K562 (cell line): ENCODE data around the gene CDKN2D. TPM values are rescaled to one million over a fixed set of nuclear protein-coding genes. Genes with fewer than 3 reads are reported as not detected.

Experiments used
- ATAC-seq: fragments of 200-7000 bp; cut with Tn5 transposase; 3 replicates; pipeline ENCODE4 v1.9.1; 2020; ENCODE audit warnings: moderate library complexity
- BruUV-seq: library from RNA; stranded (reverse); fragments of 400-500 nt; replicated peaks from 2 replicates; lab custom pipeline; 2021; lab: Mats Ljungman, UMichigan
- CTCF ChIA-PET: fragments of 300-600 bp; formaldehyde crosslinking; extraction: SDS; loops from one replicate; lab custom pipeline; 2021; ENCODE audit warnings: low intra/inter-chr PET ratio; lab: Yijun Ruan, JAX
- POLR2A ChIA-PET: fragments of 300-600, 350-650 bp; sonication (Branson Sonifier 250); formaldehyde crosslinking; extraction: SDS; loops from one replicate; lab custom pipeline; 2021; ENCODE audit warnings: antibody characterized with exemption, inconsistent platforms; lab: Yijun Ruan, JAX
- DNase-seq, 4 experiments: peaks; one replicate each; pipeline versions ENCODE4 v3.0.0 to v3.0.0-alpha.2; 2011 to 2018; ENCODE audit warnings: low spot score in 3 of 4, mixed read lengths in 3 of 4; ENCODE audit errors: extremely low read depth in 1 of 4
- FAIRE-seq: peaks from 2 replicates; lab custom pipeline; 2011; peaks lifted over from hg19 to GRCh38; lab: Jason Lieb, UNC
- H2AFZ ChIP-seq: 2 replicates; pipeline ENCODE4 v1.6.0; 2011; ENCODE audit warnings: low read depth, low read length, control low read depth, inconsistent platforms
- H3K27ac ChIP-seq: fragments of 200-600 bp; 3 replicates; pipeline ENCODE4 v1.8.0; 2011; ENCODE audit warnings: low read depth, mild to moderate bottlenecking, control low read depth, inconsistent platforms, low read length, moderate library complexity, mixed read lengths; ENCODE audit errors: extremely low read depth
- H3K27me3 ChIP-seq, 2 experiments: fragments of 300-600 bp in 1 of 2; 2 replicates in 1 of 2; 3 replicates in 1 of 2; pipeline versions ENCODE4 v1.6.0 to v1.8.0; 2011; ENCODE audit warnings: inconsistent platforms in 2 of 2, low read length in 2 of 2, mild to moderate bottlenecking in 1 of 2, mixed read lengths in 1 of 2, moderate library complexity in 1 of 2; ENCODE audit not compliant: control insufficient read depth in 2 of 2, insufficient read depth in 2 of 2
- H3K36me3 ChIP-seq: fragments of 300-600 bp; 3 replicates; pipeline ENCODE4 v1.8.0; 2011; ENCODE audit warnings: mild to moderate bottlenecking, low read length, inconsistent platforms; ENCODE audit not compliant: control insufficient read depth, insufficient read depth
- H3K4me1 ChIP-seq, 2 experiments: fragments of 200-600 bp in 1 of 2; replicated peaks in 1 of 2; 2 replicates in 1 of 2; 3 replicates in 1 of 2; pipeline versions ENCODE4 v1.5.1 to v1.8.0; 2011; ENCODE audit warnings: inconsistent platforms in 2 of 2, low read length in 2 of 2, mild to moderate bottlenecking in 1 of 2, mixed read lengths in 1 of 2, moderate library complexity in 1 of 2; ENCODE audit not compliant: control insufficient read depth in 2 of 2, insufficient read depth in 2 of 2
- H3K4me2 ChIP-seq: 2 replicates; pipeline ENCODE4 v1.6.1; 2011; ENCODE audit warnings: low read length, control low read depth, inconsistent platforms, mixed read lengths; ENCODE audit not compliant: insufficient read depth
- H3K4me3 ChIP-seq: fragments of 200-600 bp; sonication (generic), shearing (Covaris generic); 2 replicates; pipeline ENCODE4 v1.5.1; 2016; ENCODE audit warnings: control low read depth, inconsistent platforms
- H3K79me2 ChIP-seq: fragments of 200-600 bp; 3 replicates; pipeline ENCODE4 v1.8.0; 2011; ENCODE audit warnings: low read length, inconsistent platforms; ENCODE audit not compliant: control insufficient read depth, insufficient read depth
- H3K9ac ChIP-seq, 2 experiments: 2 replicates each; pipeline versions ENCODE4 v1.6.0 to v1.6.1; 2011; ENCODE audit warnings: low read depth in 2 of 2, low read length in 2 of 2, control low read depth in 1 of 2, inconsistent platforms in 1 of 2, mild to moderate bottlenecking in 1 of 2, mixed read lengths in 1 of 2; ENCODE audit not compliant: insufficient read depth in 1 of 2
- H3K9me1 ChIP-seq: one replicate; pipeline ENCODE4 v1.6.0; 2011; ENCODE audit warnings: inconsistent platforms, mild to moderate bottlenecking, low read length, moderate library complexity; ENCODE audit not compliant: control insufficient read depth, insufficient read depth
- H3K9me3 ChIP-seq: replicated peaks from 2 replicates; pipeline ENCODE4 v1.5.1; 2011; ENCODE audit warnings: low read depth, low read length, inconsistent platforms; ENCODE audit not compliant: control insufficient read depth, insufficient read depth
- H4K20me1 ChIP-seq: replicated peaks from 2 replicates; pipeline ENCODE4 v1.6.1; 2011; ENCODE audit warnings: low read length, inconsistent platforms, mixed read lengths; ENCODE audit not compliant: control insufficient read depth, insufficient read depth
- ATF1 ChIP-seq, 2 experiments: fragments of 450-650 bp in 1 of 2; IDR thresholded peaks; 2 replicates each; pipeline ENCODE4 v1.6.1; 2016; ENCODE audit warnings: missing compliant biosample characterization in 1 of 2, missing genetic modification characterization in 1 of 2
- CBFA2T2 ChIP-seq: fragments of 450-650 bp; conservative IDR thresholded peaks from 2 replicates; pipeline ENCODE4 v1.6.1; 2017; ENCODE audit warnings: mild to moderate bottlenecking
- CHD4 ChIP-seq: fragments of 200-600 bp; sonication (generic); IDR thresholded peaks from 3 replicates; pipeline ENCODE4 v1.6.1; 2012; ENCODE audit warnings: low read depth, mild to moderate bottlenecking, mixed read lengths, low read length, inconsistent platforms; ENCODE audit not compliant: insufficient read depth, insufficient replicate concordance, poor library complexity, severe bottlenecking
- HNRNPH1 ChIP-seq: fragments of 200-400 bp; formaldehyde crosslinking; optimal IDR thresholded peaks from 2 replicates; pipeline ENCODE3; 2017; ENCODE audit warnings: low read depth, mild to moderate bottlenecking, low read length, moderate library complexity
- MXI1 ChIP-seq: IDR thresholded peaks from 2 replicates; pipeline ENCODE4 v1.6.1; 2011; ENCODE audit warnings: low read depth, mild to moderate bottlenecking, improper control_type of control experiment, low read length
- POU5F1 ChIP-seq: fragments of 150-350 bp; IDR thresholded peaks from 2 replicates; pipeline ENCODE4 v1.6.1; 2014; ENCODE audit warnings: borderline replicate concordance, low read length, low read depth, mild to moderate bottlenecking; ENCODE audit not compliant: partially characterized antibody
- ZNF511 ChIP-seq: sonication (generic); formaldehyde crosslinking; IDR thresholded peaks from 2 replicates; pipeline ENCODE4 v1.8.0; 2022; ENCODE audit warnings: mild to moderate bottlenecking, missing genetic modification reagents
- ZNF561 ChIP-seq: fragments of 450-650 bp; formaldehyde crosslinking; conservative IDR thresholded peaks from 2 replicates; pipeline ENCODE4 v1.4.0; 2020; ENCODE audit warnings: mild to moderate bottlenecking, moderate library complexity
- ZNF668 ChIP-seq: fragments of 250-450 bp; sonication (Bioruptor Pico); IDR thresholded peaks from 2 replicates; pipeline ENCODE4 v1.8.0; 2022; ENCODE audit warnings: mild to moderate bottlenecking, inconsistent platforms
- WGBS: fragments of 100-300 bp; shearing (Covaris generic); methylation state at CpG from one replicate; pipeline ENCODE4 v1.1.6; 2016; ENCODE audit warnings: low coverage, mixed read lengths; ENCODE audit not compliant: insufficient coverage; ENCODE audit errors: missing lambda C conversion rate; 5-methylcytosine and 5-hydroxymethylcytosine counted together
- in situ Hi-C: fragments of 300-500 bp; cut with MboI; formaldehyde crosslinking; loops from 4 replicates; pipeline ENCODE4 v1.15.0; 2018; ENCODE audit warnings: inconsistent platforms, mixed read lengths
- intact Hi-C: fragments of 100-400 bp; cut with micrococcal nuclease; formaldehyde crosslinking; loops from 2 replicates; pipeline ENCODE4 v1.14.2; 2022
- polyA plus RNA-seq, 8 experiments: library from polyadenylated mRNA; depleted of rRNA in 4 of 8; stranded (reverse) in 5 of 8; unstranded in 3 of 8; fragments of >200 nt; fragmentation: Nextera tagmentation in 2 of 8; fragmentation: Illumina TruSeq in 1 of 8; extraction: Ambion mirVana in 2 of 8; extraction: Trizol in 1 of 8; gene quantifications; 2 replicates each; pipeline versions ENCODE4 v1.2.1 to v1.2.3, GENCODE V29; 2011 to 2014; ENCODE audit warnings: inconsistent platforms in 1 of 8, missing spikeins in 1 of 8
- total RNA-seq, 7 experiments: library from RNA; depleted of rRNA in 6 of 7; stranded (reverse); fragments of >200 nt in 6 of 7; fragmentation: Illumina TruSeq in 2 of 7; extraction: Trizol in 2 of 7; gene quantifications; 2 replicates each; pipeline versions ENCODE4 v1.2.1 to v1.2.3, GENCODE V29; 2011 to 2021; ENCODE audit warnings: low replicate concordance in 1 of 7

Gene CDKN2D
- total and polyA plus RNA-seq, 9 of the 15 experiments (the other 6 are each of a cell fraction or from before 2014, with no cell fraction given), result 0.41 to 8.2 (median 3.7) TPM

- no peak for FAIRE-seq
- ChIA-PET POLR2A (interaction anchor here (0.6 to 1.9 kb wide), 10 partner anchors 8 to 137 kb away, joined by 3 to 9 read pairs (median 4); partner anchors contain the start of gene KEAP1), CTCF (interaction anchor here (0.6 to 4.0 kb wide), 3 partner anchors 63 to 118 kb away, joined by 3 to 84 read pairs (median 50); partner anchors contain the start of gene QTRT1)
- H3K36me3 ChIP-seq, result no peaks in the 10 kb centered on the region
- no peaks in the 10 kb centered on the region for H3K9me3 ChIP-seq
- TF ChIP-seq MXI1 (no peak), CBFA2T2 (no peak), CHD4 (no peak), ATF1 (CRISPR knock-in tag; IDR thresholded peaks at IDR 0.05) (no peak), ATF1 (tag; IDR thresholded peaks at IDR 0.05) (no peak), HNRNPH1 (no peak), ZNF561 (CRISPR knock-in tag) (no peak), POU5F1 (no peak), ZNF668 (CRISPR knock-in tag) (no peak), ZNF511 (no peak)
- intact Hi-C loops (loop anchor here (5.0 kb wide), 1 partner anchor 40 kb away; the partner anchor contains the start of gene ATG4D), in situ Hi-C loops (loop anchor here (5.0 kb wide), 2 partner anchors 60 to 115 kb away; no protein-coding TSS in a partner anchor)
- no peaks in the 10 kb centered on the region for H4K20me1 ChIP-seq
- no peak overlapping the region for H3K27ac ChIP-seq
- BruUV-seq, result no TSS peak
- no peak overlapping the region for H2AFZ ChIP-seq
- H3K9ac ChIP-seq, result no peak overlapping the region
- DNase-seq, result no peak
- H3K27me3 ChIP-seq, result peaks cover 0 to 6% of the 10 kb centered on the region in 2 experiments; a peak in 2 of 5 replicates
- 56% methylated on average over 12 of the region's 13 CpGs for WGBS
- H3K4me2 ChIP-seq, result no peak overlapping the region
- peaks cover 2% of the 10 kb centered on the region for H3K9me1 ChIP-seq
- no peaks in the 10 kb centered on the region for H3K79me2 ChIP-seq
- no peak for ATAC-seq
- H3K4me1 ChIP-seq, result peaks cover 9 to 18% of the 10 kb centered on the region in 2 experiments; a peak in 4 of 5 replicates
- H3K4me3 ChIP-seq, result no peak overlapping the region
Observed at GRCh38 chr19:10582091-10582490, 13.3 kb upstream of the CDKN2D start.
